GM19240 (cell line): ENCODE data around the gene CRISPLD2.
"Not testable (repeated sequence)": the region's sequence is repeated elsewhere in the genome, so short reads cannot be mapped to it uniquely, and the experiment has no call there.

Source experiments
- DNase-seq: peaks from one replicate; pipeline ENCODE4 v3.0.0; 2011; ENCODE audit warnings: low spot score; ENCODE audit not compliant: insufficient read length

The CRISPLD2 gene

DNA sequence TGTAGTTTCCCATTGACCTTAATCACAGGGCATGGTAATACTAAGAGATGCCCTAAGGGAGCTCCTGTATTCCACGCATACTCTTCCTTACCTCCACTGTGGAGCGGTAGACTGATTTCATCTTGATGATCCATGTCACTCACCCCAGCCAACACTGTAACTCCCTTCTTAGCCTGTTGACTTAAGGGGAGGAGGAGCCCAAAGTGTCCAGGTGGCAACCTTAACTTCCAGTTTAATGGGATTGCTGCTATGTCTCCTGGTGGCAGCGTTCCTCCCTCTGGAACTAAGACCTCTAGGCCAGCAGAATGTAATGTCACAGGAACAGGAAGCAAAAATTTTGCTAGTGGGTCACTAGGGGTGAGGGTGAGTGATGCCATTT is 36.4 kb downstream of the CRISPLD2 start:
- DNase-seq = not testable (repeated sequence)

DNA sequence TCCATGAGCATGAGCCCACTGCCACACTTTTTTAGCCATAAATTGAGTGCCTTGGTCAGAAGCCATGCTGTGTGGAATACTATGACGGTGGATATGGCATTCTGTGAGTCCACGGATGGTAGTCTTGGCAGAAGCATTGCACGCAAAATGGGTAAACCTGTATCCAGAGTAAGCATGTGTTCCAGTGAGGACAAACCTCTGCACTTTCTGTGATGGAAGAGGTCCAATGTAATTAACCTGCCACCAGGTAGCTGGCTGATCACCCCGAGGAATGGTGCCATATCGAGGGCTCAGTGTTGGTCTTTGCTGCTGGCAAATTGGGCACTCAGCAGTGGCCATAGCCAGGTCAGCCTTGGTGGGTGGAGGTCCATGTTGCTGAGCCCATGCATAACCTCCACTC is 37.0 kb downstream of the CRISPLD2 start:
- not testable (repeated sequence) for DNase-seq

- no peak for DNase-seq
Observed at GRCh38 chr16:84859681-84860080, 39.9 kb downstream of the CRISPLD2 start.

DNA sequence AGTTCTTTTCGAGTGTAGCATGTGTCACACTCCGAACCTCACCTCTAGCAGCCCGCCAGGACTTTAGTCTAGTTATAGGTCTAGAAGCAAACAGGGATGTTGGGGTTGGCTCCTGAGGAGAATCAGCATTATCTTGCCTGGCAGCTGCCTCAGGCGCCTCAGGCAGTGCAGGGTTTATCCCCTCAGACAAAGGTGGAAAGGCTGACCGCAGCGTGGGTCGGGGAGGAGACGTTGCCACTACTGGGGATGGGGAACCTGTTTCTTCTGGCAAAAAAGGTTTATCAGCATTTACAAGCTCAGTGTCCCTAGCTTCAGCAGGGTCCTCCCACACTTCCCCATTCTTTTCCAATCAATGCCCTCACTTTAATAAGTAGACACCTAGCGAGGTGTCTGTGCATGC is 40.6 kb downstream of the CRISPLD2 start:
- no peak for DNase-seq

DNA sequence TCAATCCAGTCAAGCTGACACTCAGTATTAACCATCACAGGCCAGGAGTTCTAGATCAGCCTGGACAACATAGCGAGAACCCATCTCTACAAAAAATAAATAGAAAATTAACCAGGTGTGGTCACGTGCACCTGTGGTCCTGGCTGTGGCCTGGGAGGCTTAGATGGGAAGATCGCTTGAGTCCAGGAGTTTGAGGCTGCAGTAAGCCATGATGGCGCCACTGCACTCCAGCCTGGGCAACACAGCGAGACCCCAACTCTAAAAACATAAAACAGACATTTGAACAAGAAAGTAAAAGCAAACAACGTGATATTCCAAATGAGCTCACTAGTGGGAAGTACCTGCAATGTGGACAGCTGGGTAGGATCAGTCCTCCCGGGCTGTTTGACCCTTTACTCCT is 41.9 kb downstream of the CRISPLD2 start:
- DNase-seq = no peak

DNA sequence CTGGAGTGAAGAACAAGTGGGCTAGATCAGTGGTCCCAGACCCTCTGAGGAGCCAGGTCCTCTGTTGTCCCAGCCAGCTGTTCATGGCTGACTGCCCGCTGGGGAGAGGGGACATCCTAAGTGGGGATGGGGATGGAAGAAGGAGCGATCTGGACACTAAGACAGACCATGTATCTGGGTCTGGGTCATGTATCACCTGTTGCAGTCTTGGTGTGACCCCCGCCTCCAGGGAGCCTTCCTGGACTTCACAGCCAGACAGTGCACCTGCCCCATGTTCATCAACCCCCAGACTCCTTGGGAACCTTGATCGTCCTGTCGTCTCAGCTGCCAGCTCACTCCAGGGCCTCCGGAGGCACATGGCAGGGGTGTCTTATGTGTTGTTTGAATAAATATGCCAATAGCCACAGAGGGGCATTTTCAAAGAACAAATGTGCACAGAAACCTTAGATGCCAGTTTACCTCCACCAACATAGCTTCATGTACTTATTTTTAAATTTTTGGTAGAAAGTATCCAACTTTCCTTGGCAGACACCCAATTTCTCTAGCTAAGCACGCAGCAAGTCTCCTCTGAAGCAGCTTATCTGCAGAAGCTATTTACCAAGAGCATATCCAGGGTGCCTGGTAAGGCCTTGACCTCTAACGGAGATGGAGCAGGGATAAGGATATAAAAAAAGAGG is 43.2 kb downstream of the CRISPLD2 start:
- DNase-seq = no peak

DNA sequence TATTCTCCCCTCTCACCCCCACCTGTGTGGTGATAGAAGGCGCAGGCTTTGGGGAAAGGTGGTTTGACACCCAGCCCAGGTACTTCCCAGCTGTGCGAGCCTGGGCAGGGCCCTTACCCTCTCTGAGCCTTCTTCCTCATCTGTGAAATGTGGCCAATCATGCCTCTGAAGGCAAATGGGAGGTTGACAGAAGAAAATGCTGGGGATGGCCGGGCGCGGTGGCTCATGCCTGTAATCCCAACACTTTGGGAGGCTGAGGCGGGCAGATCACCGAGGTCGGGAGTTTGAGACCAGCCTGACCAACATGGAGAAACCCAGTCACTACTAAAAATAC is 43.7 kb downstream of the CRISPLD2 start:
- no peak for DNase-seq

DNA sequence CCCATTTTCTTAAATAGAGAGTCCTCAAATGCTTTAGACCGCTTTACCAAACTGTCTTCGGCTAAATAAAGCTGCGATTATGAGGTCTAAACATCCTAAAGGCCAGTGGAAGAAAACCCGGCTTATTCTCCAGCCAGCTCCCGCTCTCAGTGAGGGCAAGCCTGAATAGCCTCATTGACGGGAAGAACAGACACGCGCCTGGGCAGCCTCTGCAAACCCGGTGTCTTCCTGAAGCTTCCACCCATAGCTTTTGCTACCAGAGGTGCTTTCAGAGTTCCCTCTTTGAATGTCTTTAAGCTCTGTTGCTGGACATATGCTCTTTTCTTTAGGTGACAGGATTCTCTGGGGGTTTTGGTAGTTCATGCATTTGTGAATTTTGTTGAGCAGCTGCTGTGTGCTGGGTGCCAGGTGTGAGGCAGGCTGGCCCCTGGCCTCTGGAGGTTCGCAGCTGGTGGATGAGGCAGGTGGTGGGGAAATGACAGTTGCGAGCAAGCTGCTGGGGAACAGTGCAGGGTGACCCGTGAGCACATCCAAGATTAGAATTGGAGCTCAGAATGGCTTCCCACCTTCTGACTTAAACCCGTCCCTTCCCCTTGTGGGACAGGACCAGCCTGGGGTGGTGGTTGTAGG is 44.7 kb downstream of the CRISPLD2 start:
- no peak for DNase-seq

DNA sequence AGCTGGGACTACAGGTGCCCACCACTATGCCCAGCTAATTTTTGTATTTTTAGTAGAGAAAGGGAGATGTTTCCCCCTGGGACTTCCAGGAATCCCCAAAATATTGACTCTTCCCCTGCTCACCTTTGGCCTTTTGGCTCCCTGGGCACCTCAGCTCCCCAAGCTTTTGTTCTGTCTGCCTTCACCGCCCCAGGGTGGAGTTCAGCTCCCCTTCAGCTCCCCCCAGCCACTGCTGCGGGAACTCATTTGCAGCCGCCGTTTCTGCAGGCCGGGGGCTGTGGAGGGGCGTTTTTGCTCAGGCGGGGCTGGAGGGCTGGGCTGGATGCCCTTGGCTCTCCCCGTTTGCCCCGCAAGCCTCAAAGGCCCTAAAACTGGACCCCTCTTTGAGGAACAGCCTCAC is 47.9 kb downstream of the CRISPLD2 start:
- DNase-seq = no peak

DNA sequence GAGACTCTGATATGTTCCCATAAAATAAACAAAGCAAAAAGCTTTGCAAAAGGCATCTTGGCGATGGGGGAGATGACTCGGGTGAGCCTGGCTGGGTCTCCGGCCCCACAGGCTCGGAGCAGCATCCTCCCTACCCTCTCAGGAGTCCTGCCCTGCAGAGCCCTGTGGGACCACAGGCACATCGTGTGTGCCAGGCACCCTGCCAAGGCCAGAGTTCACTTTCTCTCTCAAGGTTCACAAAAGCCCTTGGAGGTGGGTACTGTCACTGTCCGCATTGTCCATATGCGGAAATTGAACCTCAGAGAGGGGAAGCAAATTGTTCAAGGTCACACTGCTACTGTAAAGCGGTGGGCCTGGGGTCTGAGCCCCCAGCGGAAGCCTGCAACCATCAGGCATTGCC is 48.5 kb downstream of the CRISPLD2 start:
- no peak for DNase-seq

DNA sequence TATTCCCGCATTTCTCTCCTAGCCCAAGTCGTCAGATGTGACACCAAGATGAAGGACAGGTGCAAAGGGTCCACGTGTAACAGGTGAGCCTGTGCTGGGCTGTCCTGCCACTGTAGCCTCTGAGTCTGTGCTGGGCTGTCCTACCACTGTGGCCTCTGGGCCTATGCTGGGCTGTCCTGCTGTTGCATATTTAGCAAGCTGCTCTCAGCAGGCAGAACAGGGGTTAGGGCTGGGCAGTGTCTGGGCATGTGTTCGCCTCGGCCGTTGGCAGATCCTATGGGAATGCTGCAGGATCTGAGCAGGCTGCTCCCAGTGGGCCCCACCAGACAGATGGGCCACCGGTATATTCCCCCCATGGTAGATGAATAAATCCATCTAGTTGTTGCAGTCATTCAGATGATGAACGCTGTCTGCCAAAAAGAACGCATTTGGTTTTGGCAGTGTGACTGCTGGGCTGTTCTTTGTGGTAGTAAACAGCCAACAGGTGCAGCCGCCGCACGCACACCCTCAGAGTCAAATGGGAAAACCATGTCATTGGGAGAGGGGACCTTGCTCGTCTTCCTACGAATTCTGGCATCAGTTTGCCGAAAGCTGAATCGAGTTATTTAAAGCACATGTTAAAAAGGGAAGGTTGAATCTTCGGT is 49.2 kb downstream of the CRISPLD2 start:
- DNase-seq = no peak

DNA sequence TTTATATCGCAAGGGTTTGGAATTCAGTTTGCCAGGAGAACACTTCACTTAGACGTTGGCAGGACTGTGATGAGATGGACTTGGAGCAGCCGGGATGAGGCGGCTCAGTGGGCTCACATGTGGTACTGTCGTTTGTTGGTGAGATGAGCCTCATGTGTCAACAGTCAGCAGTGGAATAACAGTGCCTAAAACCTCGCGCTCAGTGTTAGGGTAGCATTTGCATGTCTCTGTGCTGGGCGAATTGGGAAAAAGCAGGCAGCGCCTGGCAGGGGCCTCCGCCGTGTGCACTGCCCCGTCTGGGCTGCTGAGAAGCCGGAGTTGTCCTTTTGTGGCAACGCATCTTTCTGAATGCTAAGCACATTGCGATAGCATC is 49.7 kb downstream of the CRISPLD2 start:
- no peak for DNase-seq

- not testable (repeated sequence) for DNase-seq
Observed at GRCh38 chr16:84872971-84873370, 53.2 kb downstream of the CRISPLD2 start.

- no peak for DNase-seq
Observed at GRCh38 chr16:84874004-84874435, 54.2 kb downstream of the CRISPLD2 start.

DNA sequence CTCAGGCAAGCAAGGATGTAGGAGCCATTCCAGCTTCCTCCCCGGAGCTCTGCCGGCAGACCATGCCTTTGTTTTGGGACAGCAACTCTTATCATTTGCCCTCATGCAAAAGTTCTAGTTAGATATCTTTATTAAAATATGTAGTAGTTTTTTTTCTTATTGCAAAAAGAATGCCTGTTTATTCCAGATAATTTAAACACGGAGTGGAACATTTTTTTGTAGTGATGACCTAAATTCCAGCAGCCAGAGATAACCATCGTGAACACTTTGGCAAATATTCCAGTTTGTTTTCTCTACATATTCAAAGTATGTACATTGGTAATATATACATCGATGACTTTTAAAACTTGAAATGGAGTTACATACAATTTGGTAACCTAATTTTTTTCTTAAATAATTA is 54.8 kb downstream of the CRISPLD2 start:
- no peak for DNase-seq

DNA sequence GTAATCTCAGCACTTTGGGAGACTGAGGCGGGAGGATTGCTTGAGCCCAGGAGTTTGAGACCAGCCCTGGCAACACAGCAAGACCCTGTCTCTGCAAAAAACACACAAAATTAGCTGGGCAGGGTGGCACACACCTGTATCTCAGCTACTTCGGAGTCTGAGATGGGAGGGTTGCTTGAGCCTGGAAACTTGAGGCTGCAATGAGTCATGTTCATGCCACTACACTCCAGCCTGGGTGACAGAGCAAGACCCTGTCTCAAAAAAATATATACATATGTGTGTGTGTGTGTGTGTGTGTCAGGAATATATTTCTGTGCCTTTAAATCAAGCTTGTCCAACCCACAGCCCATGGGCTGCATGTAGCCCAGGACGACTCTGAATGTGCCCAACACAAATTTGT is 55.2 kb downstream of the CRISPLD2 start:
- no peak for DNase-seq

- no peak for DNase-seq
Observed at GRCh38 chr16:84875846-84876245, 56.1 kb downstream of the CRISPLD2 start.

GRCh38 chr16:84876873-84877606 is 57.3 kb downstream of the CRISPLD2 start:
- no peak for DNase-seq

DNA sequence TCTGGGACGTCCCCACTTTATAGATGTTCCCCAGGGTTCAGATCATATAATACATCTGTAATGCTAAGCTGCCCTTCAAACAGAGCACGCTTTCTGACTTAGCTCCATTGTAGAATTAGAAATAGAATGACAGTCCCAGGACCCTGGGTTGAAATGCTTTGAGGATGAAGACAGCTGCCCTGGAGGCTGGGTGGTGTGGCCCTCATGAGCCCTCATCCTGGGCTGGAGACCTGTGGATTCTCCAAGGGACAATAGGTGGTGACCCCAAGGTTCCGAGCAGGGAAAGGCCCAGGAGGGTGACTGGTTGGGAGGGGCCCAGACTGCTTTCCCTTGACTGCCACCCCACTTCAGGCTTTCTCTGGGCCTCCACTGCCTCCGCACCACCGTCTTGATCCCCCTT is 59.0 kb downstream of the CRISPLD2 start:
- no peak for DNase-seq

- DNase-seq = no peak
Observed at GRCh38 chr16:84879569-84880487, 60.0 kb downstream of the CRISPLD2 start.
